Effector memory CD8-positive, alpha-beta T cell (primary cell): ENCODE data around the gene DAPK2.
"Not testable (repeated sequence)": the region's sequence is repeated elsewhere in the genome, so short reads cannot be mapped to it uniquely, and the experiment has no call there.

ENCODE experiments used
- ATAC-seq: fragments of 150-1000 bp; cut with Tn5 transposase; replicated peaks from 2 replicates; pipeline ENCODE4 v1.10.0; 2021; ENCODE audit warnings: mild to moderate bottlenecking, moderate library complexity
- DNase-seq, 3 experiments: peaks; one replicate each; pipeline ENCODE4 v3.0.0; 2021
- H3K27ac Mint-ChIP-seq, 2 donors: one replicate each; pipeline ENCODE4 v1.8.0; 2022; ENCODE audit warnings: mild to moderate bottlenecking in 2 of 2, mixed read lengths in 2 of 2, moderate library complexity in 2 of 2
- H3K27me3 Mint-ChIP-seq, 2 donors: one replicate each; pipeline ENCODE4 v1.8.0; 2022; ENCODE audit warnings: mixed read lengths in 2 of 2
- H3K36me3 Mint-ChIP-seq: one replicate; pipeline ENCODE4 v1.8.0; 2022; ENCODE audit warnings: mild to moderate bottlenecking, moderate library complexity, mixed read lengths; ENCODE audit not compliant: insufficient read depth
- H3K4me1 Mint-ChIP-seq, 2 donors: one replicate each; pipeline ENCODE4 v1.8.0; 2022; ENCODE audit warnings: low read depth in 2 of 2, mixed read lengths in 2 of 2
- H3K4me3 Mint-ChIP-seq, 2 donors: one replicate each; pipeline ENCODE4 v1.8.0; 2022; ENCODE audit warnings: mild to moderate bottlenecking in 2 of 2, mixed read lengths in 2 of 2, moderate library complexity in 2 of 2
- H3K9me3 Mint-ChIP-seq, 2 donors: one replicate each; pipeline ENCODE4 v1.8.0; 2022; ENCODE audit warnings: mixed read lengths in 2 of 2

DAPK2 gene

DNA sequence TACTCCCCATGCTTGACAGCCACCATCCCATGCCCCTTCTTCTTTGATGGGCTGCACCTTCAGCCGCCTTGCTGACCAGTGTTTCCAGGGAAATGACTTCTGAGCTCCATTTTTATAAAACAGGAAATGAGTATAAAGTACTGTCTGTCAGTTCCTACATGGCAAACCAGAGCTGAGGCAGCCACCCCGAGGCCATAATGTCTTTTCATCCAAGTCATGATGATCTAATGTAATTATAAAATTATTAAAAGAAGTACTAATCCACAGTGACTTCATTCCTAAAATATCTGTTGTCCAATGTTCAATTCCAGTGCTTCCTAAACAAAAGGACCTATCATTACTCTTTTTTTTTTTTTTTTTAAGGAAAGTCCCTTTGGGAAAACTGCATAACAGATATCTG lies 137.3 kb downstream of the DAPK2 start:
- no peak for ATAC-seq
- Mint-ChIP-seq H3K4me1 (peaks cover 23% of the 10 kb centered on the region in 2 donors), H3K4me3 (no peak overlapping the region), H3K9me3 (no peaks in the 10 kb centered on the region), H3K27ac (peak overlapping the region; percentile 75 to 99), H3K36me3 (no peaks in the 10 kb centered on the region), H3K27me3 (peaks cover 0 to 4% of the 10 kb centered on the region in 2 donors)
- DNase-seq = no peak

DNA sequence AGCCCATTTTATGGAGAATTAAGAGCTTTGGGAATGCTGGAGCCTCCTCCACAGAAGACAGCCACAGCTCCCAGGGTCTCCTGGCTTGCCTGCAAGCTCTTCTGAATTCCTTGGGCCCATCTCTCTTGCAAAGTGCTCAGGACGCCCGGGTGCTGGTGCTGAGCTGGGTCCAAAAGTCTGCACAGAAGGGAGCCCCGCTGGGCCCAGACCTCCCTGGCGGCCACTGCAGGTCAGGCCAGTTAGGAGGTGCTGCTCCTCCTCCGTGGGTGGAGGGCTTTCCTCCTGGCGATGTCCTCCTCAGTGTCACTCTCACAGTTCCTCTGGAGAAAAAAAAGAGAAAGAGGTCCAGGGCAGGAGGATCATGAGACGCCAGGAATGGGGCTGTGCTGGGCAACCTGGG lies 138.0 kb downstream of the DAPK2 start:
- Mint-ChIP-seq H3K27ac (peak overlapping the region; percentile 75 to 99), H3K36me3 (no peaks in the 10 kb centered on the region), H3K4me1 (peaks cover 23% of the 10 kb centered on the region in 2 donors), H3K9me3 (no peaks in the 10 kb centered on the region), H3K4me3 (no peak overlapping the region), H3K27me3 (no peaks in the 10 kb centered on the region)
- DNase-seq (no peak), ATAC-seq (no peak)

DNA sequence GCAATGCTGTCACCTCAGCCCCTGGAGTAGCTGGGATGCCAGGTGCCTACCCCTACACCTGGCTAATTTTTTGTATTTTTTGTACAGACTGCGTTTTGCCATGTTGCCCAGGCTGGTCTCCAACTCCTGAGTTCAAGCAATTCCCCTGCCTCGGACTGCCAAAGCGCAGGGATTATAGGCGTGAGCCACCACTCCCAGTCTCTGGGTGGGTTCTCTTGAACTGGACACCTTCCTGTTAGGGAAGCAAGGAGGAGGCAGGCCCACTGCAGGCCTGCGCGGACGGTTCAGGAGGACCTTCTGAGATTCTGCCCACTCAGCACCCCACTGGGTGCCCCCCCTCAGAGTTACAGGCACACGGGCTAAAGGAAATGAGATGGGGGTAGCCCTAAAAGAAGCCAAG lies 138.8 kb downstream of the DAPK2 start:
- H3K4me1 Mint-ChIP-seq = peaks cover 23 to 25% of the 10 kb centered on the region in 2 donors
- H3K27me3 Mint-ChIP-seq = no peaks in the 10 kb centered on the region
- H3K27ac Mint-ChIP-seq = peak overlapping the region; percentile 96 to 99
- DNase-seq (no peak), ATAC-seq (no peak)
- no peak overlapping the region for H3K4me3 Mint-ChIP-seq
- no peaks in the 10 kb centered on the region for H3K9me3 Mint-ChIP-seq
- H3K36me3 Mint-ChIP-seq = no peaks in the 10 kb centered on the region

DNA sequence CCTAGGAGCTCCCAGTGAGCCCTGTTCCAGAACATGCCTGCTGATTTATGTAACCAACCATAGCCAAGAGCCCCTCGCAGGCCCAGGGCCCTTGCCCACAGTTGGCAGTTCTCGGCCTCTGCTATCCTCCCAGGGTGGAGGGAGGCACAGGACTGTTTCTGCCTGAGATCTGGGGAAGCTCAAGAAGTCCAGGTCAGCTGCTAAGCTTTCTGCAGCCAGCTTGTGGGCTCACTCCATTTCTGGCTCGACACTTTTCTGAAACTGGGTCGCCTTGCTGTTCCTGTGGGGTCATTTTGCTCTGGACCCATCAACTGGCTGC lies 140.1 kb downstream of the DAPK2 start:
- Mint-ChIP-seq H3K27me3 (no peaks in the 10 kb centered on the region), H3K4me3 (peak overlapping the region; percentile 64 to 70)
- no peak for ATAC-seq

DNA sequence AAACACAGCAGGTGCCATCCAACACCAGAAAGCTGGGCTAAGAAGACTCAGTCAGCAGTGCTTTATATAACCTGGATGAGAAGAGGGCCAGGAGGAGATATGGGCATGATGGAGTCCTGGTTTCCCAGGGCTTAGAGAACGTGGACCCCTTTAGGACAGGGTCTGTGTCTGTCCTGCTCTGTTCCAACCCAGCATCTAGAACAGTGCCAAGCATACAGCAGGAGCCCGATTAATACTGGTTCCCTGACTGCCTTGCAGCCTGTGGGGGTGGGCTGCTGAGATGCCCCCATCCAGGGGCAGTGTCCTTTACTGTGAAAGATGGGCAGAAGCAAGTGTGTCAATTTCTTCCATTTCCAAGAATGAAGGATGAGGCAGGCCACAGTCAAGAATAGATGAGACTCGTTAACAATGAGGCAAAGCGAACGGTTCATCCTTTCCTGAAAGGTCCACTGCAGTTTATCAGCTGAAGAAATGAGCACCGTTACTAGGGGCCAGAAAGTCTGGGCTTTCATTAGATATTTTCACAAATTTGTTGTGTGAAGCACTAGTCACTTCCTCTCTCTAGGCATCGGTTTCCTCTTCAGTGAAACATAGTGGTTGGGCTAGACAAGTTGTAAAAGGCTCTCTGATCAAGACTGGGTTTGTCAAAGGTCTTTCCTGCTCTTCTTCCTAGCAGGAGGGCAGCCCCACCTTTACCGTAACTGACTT lies 140.6 kb downstream of the DAPK2 start:
- peak; percentile 14 to 31 (median 17) for DNase-seq
- Mint-ChIP-seq H3K27ac (peak overlapping the region; percentile 96 to 99), H3K4me1 (peaks cover 24 to 31% of the 10 kb centered on the region in 2 donors), H3K27me3 (no peaks in the 10 kb centered on the region), H3K4me3 (peak overlapping the region; percentile 64 to 70), H3K9me3 (no peaks in the 10 kb centered on the region), H3K36me3 (peaks cover 3% of the 10 kb centered on the region)
- ATAC-seq = peak; percentile 94

More for the DNA sequence above, 140.1 kb downstream of the DAPK2 start:
- Mint-ChIP-seq H3K36me3 (no peaks in the 10 kb centered on the region), H3K4me1 (peaks cover 23 to 31% of the 10 kb centered on the region in 2 donors), H3K27ac (peak overlapping the region; percentile 96 to 99), H3K9me3 (no peaks in the 10 kb centered on the region)
- no peak for DNase-seq

DNA sequence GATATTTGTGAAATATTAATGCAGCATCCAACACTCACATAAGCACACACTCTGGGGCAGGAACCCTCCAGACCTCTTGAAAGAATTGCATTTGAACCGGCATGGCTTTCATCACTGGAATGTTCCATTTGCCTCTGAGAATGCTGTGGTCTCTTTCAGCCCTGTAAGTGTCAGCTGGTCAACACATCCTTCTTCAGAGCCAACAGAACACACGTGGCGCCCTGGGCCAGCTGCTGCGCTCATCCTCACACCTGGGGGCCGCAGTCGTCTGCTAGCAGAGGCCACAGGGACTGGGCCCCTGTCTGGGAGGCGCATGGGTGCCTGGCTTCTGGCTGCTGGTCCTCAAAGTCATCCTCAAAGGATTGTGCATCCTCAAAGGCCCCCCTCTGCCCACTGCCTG lies 141.2 kb downstream of the DAPK2 start:
- DNase-seq = no peak
- peaks cover 30 to 34% of the 10 kb centered on the region in 2 donors for H3K4me1 Mint-ChIP-seq
- peaks cover 5% of the 10 kb centered on the region for H3K36me3 Mint-ChIP-seq
- no peak for ATAC-seq
- no peaks in the 10 kb centered on the region for H3K27me3 Mint-ChIP-seq
- H3K27ac Mint-ChIP-seq = peak overlapping the region; percentile 96 to 99
- peak overlapping the region in 1 of 2 donors; percentile 15 for H3K4me3 Mint-ChIP-seq
- H3K9me3 Mint-ChIP-seq = no peaks in the 10 kb centered on the region

DNA sequence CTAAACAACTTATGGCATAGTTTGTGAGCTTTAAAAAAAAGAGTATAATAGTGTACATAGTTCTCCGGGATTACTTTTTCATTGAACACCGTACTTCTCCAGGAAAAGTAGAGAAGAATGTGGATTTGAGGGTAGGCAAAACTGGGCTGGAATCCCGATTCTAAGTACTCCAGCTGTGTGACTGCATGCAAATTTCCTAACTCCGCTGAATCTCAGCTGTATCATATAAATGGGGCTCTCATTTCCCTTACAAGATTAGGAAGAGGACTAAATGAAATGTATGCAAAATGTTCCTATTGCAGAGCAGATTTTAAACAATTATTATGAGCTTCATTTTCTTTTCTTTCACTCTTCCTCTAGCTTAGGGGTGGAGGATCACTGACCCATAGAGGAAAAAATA lies 142.2 kb downstream of the DAPK2 start:
- Mint-ChIP-seq H3K4me1 (peaks cover 32 to 45% of the 10 kb centered on the region in 2 donors), H3K36me3 (peaks cover 5% of the 10 kb centered on the region), H3K9me3 (no peaks in the 10 kb centered on the region), H3K27ac (no peak overlapping the region), H3K27me3 (no peaks in the 10 kb centered on the region), H3K4me3 (no peak overlapping the region)
- no peak for DNase-seq
- no peak for ATAC-seq

DNA sequence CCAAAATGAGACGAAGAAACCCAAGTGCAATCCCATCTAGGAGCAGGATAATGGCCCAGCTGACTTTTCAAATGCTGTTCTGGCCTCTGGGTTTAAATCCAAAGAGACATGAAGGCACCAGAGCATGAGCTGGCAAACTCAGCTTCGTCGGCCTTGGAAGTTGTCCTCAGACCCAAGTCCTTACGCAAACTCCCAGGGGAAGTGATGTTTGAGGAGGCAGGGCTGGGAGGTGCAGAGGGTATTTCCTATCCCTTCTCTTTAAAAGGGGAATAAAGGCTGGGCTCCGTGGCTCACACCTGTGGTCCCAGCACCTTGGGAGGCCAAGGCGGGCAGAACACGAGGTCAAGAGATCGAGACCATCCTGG lies 143.6 kb downstream of the DAPK2 start:
- Mint-ChIP-seq H3K27me3 (no peaks in the 10 kb centered on the region), H3K36me3 (peaks cover 8% of the 10 kb centered on the region), H3K9me3 (no peaks in the 10 kb centered on the region), H3K27ac (peak overlapping the region in 1 of 2 donors; percentile 26), H3K4me3 (no peak overlapping the region), H3K4me1 (peaks cover 37 to 53% of the 10 kb centered on the region in 2 donors)
- no peak for DNase-seq
- ATAC-seq = no peak

DNA sequence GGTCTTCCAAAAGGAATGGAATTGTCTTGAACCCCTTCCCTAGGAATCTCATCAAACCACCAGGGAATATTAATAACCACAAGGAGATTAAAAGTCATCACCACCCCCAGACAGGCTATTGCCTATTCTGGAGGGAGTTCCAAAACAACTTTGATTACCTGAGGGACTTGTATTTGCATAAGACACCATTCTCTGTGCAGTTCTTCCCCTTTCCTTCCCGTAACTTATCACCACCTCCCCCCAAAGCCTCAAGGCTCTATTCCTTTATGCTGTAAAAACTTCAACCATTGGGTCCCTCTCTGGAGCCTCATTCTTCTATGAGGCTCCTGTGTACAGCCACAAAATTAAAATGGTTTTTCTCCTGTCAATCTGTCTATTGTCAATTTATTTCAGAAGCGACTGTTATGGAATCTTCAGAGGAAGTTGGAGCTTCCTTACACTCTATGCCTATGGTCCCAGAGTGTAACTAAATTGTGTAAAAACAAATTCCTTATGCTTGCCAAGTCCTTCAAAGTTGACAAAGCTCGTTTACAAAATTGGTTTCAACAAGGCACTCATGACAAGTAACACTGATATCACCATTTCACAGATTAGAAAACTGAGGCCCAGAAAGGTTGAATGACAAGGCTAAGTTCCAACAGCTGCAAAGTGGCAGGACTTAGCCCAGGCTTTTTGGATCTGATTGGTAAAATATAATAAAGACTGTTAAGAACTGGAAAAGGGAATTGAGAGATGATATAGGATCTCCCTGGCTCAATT lies 144.2 kb downstream of the DAPK2 start:
- no peak for ATAC-seq
- Mint-ChIP-seq H3K9me3 (no peaks in the 10 kb centered on the region), H3K4me3 (no peak overlapping the region), H3K27me3 (no peaks in the 10 kb centered on the region), H3K4me1 (peaks cover 41 to 57% of the 10 kb centered on the region in 2 donors), H3K36me3 (peaks cover 8% of the 10 kb centered on the region), H3K27ac (peak overlapping the region; percentile 26 to 41)
- DNase-seq = no peak

DNA sequence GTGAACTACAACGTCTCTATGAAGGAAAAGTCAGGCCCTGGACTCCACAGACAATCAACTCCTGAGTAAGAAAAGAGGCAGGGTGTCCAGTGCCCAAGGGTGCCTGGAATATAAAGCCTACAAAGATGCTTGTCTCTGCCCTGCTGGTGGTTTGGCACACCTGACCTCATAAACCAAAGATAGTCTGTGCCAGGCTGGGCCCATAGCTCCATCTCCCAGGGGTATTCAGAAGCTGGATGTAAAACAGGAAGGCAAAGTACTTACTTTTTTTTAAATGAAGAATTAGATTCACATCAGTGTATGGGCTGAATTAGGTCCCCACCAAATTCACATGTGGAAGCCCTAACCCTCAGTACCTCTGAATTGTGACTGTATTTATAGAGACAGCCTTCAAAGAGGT lies 146.0 kb downstream of the DAPK2 start:
- ATAC-seq (no peak), DNase-seq (no peak)
- peak overlapping the region; percentile 39 to 55 for H3K27ac Mint-ChIP-seq
- peaks cover 10% of the 10 kb centered on the region for H3K36me3 Mint-ChIP-seq
- H3K9me3 Mint-ChIP-seq = no peaks in the 10 kb centered on the region
- peaks cover 42 to 57% of the 10 kb centered on the region in 2 donors for H3K4me1 Mint-ChIP-seq
- H3K27me3 Mint-ChIP-seq = no peaks in the 10 kb centered on the region
- no peak overlapping the region for H3K4me3 Mint-ChIP-seq

DNA sequence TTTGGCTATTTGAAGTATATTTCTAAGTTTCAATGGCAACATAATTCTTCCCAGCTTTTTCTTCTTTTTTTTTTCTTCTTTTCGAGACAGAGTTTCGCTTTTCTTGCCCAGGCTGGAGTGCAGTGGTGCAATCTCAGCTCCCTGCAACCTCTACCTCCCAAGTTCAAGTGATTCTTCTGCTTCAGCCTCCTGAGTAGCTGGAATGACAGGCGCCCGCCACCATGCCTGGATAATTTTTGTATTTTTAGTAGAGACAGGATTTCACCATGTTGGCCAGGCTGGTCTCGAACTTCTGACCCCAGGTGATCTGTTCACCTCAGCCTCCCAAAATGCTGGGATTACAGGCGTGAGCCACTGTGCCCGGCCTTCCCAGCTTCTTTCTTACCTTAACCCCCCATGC lies 146.7 kb downstream of the DAPK2 start:
- H3K27me3 Mint-ChIP-seq, H3K9me3 Mint-ChIP-seq, H3K4me3 Mint-ChIP-seq, ATAC-seq, DNase-seq: not testable (repeated sequence)
- Mint-ChIP-seq H3K27ac (peak overlapping the region; percentile 39 to 55), H3K4me1 (peaks cover 47 to 56% of the 10 kb centered on the region in 2 donors), H3K36me3 (peaks cover 10% of the 10 kb centered on the region)

DNA sequence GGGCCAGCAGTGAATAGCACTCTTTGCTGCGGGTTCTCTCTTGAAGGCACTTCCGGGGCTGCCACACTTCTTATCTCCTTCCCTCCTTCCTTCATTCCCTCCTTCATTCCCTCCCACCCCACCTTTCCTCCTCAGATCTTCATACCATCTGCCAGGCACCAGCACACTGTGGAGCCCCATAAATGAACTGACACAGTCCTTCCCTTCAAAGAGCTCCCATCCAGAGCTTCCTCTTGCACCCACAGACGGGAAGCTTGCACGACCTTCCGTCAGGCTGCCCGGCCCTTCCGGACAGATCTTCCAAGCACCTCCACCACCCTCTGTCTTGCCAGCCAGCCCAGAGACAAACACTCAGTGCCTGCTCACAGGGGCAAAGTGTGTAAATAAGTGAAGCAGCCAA lies 147.1 kb downstream of the DAPK2 start:
- Mint-ChIP-seq H3K27ac (peak overlapping the region in 1 of 2 donors; percentile 39), H3K4me3 (no peak overlapping the region), H3K27me3 (no peaks in the 10 kb centered on the region), H3K4me1 (peaks cover 48 to 56% of the 10 kb centered on the region in 2 donors), H3K9me3 (no peaks in the 10 kb centered on the region), H3K36me3 (peaks cover 10% of the 10 kb centered on the region)
- DNase-seq (no peak), ATAC-seq (no peak)

DNA sequence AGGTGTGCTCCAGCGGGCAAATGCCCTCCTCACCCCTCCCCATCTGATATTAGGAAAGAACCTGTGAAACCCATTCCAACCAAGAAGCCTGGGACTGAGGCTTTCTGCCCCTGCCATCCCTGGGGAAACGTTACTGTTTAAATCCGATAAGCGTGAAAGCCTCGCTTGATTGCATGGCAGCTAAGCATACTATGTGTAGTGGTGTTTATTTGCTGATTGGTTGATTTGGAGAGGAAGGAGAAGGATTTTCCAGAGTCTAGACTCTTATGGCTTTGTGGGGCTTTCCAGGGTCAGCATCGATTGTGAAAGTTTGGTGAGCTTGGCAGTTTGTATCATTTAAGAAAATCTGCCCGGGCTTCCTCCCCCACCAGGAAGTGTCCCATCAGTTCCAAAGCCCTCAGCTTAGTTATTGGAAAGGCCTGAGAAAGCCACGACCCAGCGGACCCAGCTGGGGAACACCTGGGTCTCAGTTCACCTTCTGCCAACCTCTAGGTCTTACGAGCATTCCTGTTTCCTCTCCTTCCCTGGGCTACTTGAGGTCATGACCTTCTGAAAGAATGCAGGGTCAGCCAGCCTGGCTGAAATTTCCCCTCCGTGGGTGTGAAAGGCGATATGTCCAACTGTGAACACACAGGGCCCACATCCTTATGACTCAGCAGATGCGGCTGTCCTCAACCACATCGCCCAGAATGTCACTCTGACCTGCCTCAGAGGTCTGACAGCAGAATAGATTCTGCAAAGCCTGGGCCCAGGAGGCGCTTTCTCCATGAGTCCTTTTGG lies 149.8 kb downstream of the DAPK2 start:
- ATAC-seq (peak; percentile 17), DNase-seq (peak; percentile 16 to 33 (median 26))
- Mint-ChIP-seq H3K4me1 (peaks cover 73 to 74% of the 10 kb centered on the region in 2 donors), H3K27ac (peak overlapping the region; percentile 55 to 74), H3K36me3 (peaks cover 10% of the 10 kb centered on the region), H3K27me3 (no peaks in the 10 kb centered on the region), H3K4me3 (peak overlapping the region; percentile 67 to 70), H3K9me3 (no peaks in the 10 kb centered on the region)
